ENCODE results near the gene TTBK2.

- TF ChIP-seq CTCF (IDR thresholded peaks at IDR 0.05; ENCODE audit: poor library complexity, severe bottlenecking) = no peak
- TF ChIP-seq RAD21 (conservative IDR thresholded peaks at IDR 0.05) = no peak
- TF ChIP-seq REST (IDR thresholded peaks at IDR 0.05; ENCODE audit: borderline replicate concordance) = no peak
- no peak for TF ChIP-seq EZH2 (IDR thresholded peaks at IDR 0.05; ENCODE audit: borderline replicate concordance, insufficient read depth, low read length, poor library complexity, severe bottlenecking)
- TF ChIP-seq EP300 (conservative IDR thresholded peaks at IDR 0.05; ENCODE audit: poor library complexity, severe bottlenecking) = no peak
These were observed 30.2 kb downstream of the TTBK2 start for GRCh38 chr15:42890161-42890913.
